Activated naive CD4-positive, alpha-beta T cell treated with anti-CD3 and anti-CD28 coated beads, Interleukin-2, amount 50 U/mL, for 72 hours (primary cell): Measurements from ENCODE around the gene STK33. TPM values are rescaled to one million over a fixed set of nuclear protein-coding genes. Genes with fewer than 3 reads are reported as not detected.

Experiments
- ATAC-seq, 2 donors: fragments of 150-1000 bp; cut with Tn5 transposase; 2 replicates each; pipeline ENCODE4 v1.10.0; 2021; ENCODE audit warnings: mild to moderate bottlenecking in 2 of 2, moderate library complexity in 2 of 2
- DNase-seq, 2 donors: peaks; one replicate each; pipeline ENCODE4 v3.0.0; 2021 to 2022; ENCODE audit warnings: low spot score in 2 of 2
- H3K27ac Mint-ChIP-seq, 2 donors: one replicate each; pipeline ENCODE4 v1.8.0; 2022; ENCODE audit warnings: mild to moderate bottlenecking in 2 of 2, mixed read lengths in 2 of 2
- H3K36me3 Mint-ChIP-seq, 2 donors: one replicate each; pipeline ENCODE4 v1.8.0; 2022; ENCODE audit warnings: mixed read lengths in 2 of 2
- H3K9me3 Mint-ChIP-seq, 2 donors: one replicate each; pipeline ENCODE4 v1.8.0; 2022; ENCODE audit warnings: mixed read lengths in 2 of 2
- total RNA-seq, 2 donors: library from RNA; stranded (reverse); gene quantifications; one replicate each; pipeline ENCODE4 v1.2.3, GENCODE V29; 2022

Gene STK33
- total RNA-seq, 2 donors from 2014 or later = 0.14 to 2.1 TPM

- H3K27ac Mint-ChIP-seq = peak overlapping the region in 1 of 2 donors; percentile 63
- no peaks in the 10 kb centered on the region for H3K9me3 Mint-ChIP-seq
- ATAC-seq = no peak
- H3K36me3 Mint-ChIP-seq = no peaks in the 10 kb centered on the region
- no peak for DNase-seq
Observed at GRCh38 chr11:8612522-8612921, 18.5 kb upstream of the STK33 start.

DNA sequence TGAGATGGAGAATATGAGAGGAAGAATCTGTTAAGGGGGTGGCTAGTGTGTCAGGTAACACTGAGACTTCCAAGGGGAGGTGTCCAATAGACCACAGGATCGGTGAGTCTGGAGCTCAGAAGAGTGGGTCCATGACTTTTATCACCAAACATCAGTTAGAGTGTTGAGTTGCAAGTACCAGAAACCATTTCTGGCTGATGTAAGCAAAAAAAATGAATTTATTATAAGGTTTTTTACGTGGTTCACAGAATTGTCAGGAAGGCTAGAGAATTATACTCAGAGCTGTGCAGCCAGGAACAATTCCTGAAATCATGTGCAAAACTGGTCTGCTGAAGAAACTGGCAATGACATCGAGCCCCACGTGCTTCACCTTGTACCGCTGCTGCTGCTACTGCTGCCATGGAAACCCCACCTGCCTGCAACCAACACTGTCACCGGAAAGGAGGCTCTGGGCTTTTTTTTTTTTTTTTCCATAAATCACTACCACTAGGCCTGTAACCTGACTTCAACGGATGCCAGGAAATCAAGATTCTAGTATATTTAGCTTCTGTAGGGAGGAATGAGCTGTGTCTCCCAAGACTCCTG, 16.6 kb upstream of the STK33 start:
- H3K9me3 Mint-ChIP-seq = no peaks in the 10 kb centered on the region
- H3K27ac Mint-ChIP-seq = peak overlapping the region; percentile 55 to 79
- ATAC-seq (peak; percentile 76 to 92), DNase-seq (peak in 1 of 2 donors; percentile 13)
- no peaks in the 10 kb centered on the region for H3K36me3 Mint-ChIP-seq

GRCh38 chr11:8608652-8609051, 14.6 kb upstream of the STK33 start:
- DNase-seq = no peak
- no peak for ATAC-seq
- Mint-ChIP-seq H3K9me3 (no peaks in the 10 kb centered on the region), H3K27ac (no peak overlapping the region), H3K36me3 (no peaks in the 10 kb centered on the region)

GRCh38 chr11:8605971-8606563, 12.0 kb upstream of the STK33 start:
- DNase-seq = no peak
- no peaks in the 10 kb centered on the region for H3K36me3 Mint-ChIP-seq
- no peaks in the 10 kb centered on the region for H3K9me3 Mint-ChIP-seq
- H3K27ac Mint-ChIP-seq = peak overlapping the region in 1 of 2 donors; percentile 70
- no peak for ATAC-seq

- Mint-ChIP-seq H3K27ac (no peak overlapping the region), H3K9me3 (no peaks in the 10 kb centered on the region), H3K36me3 (no peaks in the 10 kb centered on the region)
- ATAC-seq = peak; percentile 62 to 77
- DNase-seq = peak in 1 of 2 donors; percentile 60
Observed at GRCh38 chr11:8604078-8604723, 10.2 kb upstream of the STK33 start.

GRCh38 chr11:8603696-8604077, 9.7 kb upstream of the STK33 start:
- Mint-ChIP-seq H3K27ac (no peak overlapping the region), H3K36me3 (no peaks in the 10 kb centered on the region), H3K9me3 (no peaks in the 10 kb centered on the region)
- DNase-seq (no peak), ATAC-seq (no peak)

GRCh38 chr11:8601376-8602133, 7.5 kb upstream of the STK33 start:
- no peak for DNase-seq
- ATAC-seq = no peak
- H3K9me3 Mint-ChIP-seq = no peaks in the 10 kb centered on the region
- peak overlapping the region in 1 of 2 donors; percentile 15 for H3K27ac Mint-ChIP-seq
- H3K36me3 Mint-ChIP-seq = no peaks in the 10 kb centered on the region

DNA sequence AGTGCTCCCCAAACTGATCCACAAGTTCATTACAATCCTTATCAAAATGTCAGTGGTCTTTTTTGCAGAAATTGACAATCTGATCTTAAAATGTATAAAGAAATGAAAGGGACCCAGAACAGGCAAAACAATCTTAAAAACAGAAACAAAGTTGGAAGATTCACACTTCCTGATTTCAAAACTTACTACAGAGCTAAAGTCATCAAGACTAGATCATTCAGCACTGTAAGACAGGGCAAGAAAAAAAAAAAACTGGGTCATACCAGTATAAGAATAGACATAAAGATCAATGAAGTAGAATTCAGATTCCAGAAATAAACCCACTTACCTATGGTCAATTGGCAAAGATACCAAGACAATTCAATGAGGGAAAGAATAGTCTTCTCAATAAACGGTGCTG, 4.5 kb upstream of the STK33 start:
- ATAC-seq (no peak), DNase-seq (no peak)
- H3K36me3 Mint-ChIP-seq = peaks cover 0 to 4% of the 10 kb centered on the region in 2 donors
- no peaks in the 10 kb centered on the region for H3K9me3 Mint-ChIP-seq
- no peak overlapping the region for H3K27ac Mint-ChIP-seq

GRCh38 chr11:8597182-8597581, 3.2 kb upstream of the STK33 start:
- no peak overlapping the region for H3K27ac Mint-ChIP-seq
- peaks cover 0 to 4% of the 10 kb centered on the region in 2 donors for H3K36me3 Mint-ChIP-seq
- ATAC-seq = no peak
- no peak for DNase-seq
- H3K9me3 Mint-ChIP-seq = no peaks in the 10 kb centered on the region

GRCh38 chr11:8596504-8597046, 2.5 kb upstream of the STK33 start:
- no peaks in the 10 kb centered on the region for H3K9me3 Mint-ChIP-seq
- ATAC-seq (no peak), DNase-seq (no peak)
- H3K27ac Mint-ChIP-seq = no peak overlapping the region
- peaks cover 0 to 4% of the 10 kb centered on the region in 2 donors for H3K36me3 Mint-ChIP-seq

DNA sequence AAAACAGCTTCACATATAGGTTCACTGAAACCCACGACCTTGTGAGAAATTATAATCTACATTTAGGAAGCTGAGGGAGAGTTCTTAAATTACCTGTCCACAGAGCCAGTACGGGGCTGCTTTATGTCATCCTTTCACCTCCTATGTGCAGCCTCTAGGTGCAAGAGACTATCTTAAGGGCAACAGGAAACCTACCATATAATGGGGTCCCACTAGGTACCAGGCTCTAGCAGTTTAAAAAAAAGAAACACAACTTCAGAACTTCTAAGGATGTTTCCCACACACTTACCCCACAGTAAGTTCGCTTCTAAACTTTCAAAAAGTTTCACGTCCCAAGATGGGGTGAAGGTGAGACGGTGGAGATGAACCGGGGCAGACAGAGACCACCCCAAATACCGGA, 573 bp downstream of the STK33 start:
- Mint-ChIP-seq H3K9me3 (no peaks in the 10 kb centered on the region), H3K36me3 (peaks cover 0 to 4% of the 10 kb centered on the region in 2 donors), H3K27ac (no peak overlapping the region)
- DNase-seq (no peak), ATAC-seq (peak in 1 of 2 donors; percentile 14)

DNA sequence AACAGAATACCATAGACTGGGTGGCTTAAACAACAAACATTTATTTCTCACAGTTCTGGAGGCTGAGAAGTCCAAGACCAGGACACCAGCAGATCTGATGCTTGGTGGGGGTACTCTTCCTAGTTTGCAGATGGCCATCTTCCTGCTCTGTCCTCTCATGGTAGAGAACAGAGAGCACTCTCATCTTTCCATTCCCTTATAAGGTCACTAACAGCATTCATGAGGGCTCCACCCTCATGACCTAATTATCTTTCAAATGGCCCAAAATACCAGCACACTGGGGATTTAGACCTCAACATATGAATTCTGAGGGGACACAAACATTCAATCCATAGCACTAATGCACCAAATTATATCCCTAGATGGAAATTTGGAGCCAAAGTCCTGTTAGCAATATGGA, 6.1 kb downstream of the STK33 start:
- peaks cover 0 to 3% of the 10 kb centered on the region in 2 donors for H3K9me3 Mint-ChIP-seq
- no peaks in the 10 kb centered on the region for H3K36me3 Mint-ChIP-seq
- H3K27ac Mint-ChIP-seq = no peak overlapping the region
- ATAC-seq = no peak
- no peak for DNase-seq

DNA sequence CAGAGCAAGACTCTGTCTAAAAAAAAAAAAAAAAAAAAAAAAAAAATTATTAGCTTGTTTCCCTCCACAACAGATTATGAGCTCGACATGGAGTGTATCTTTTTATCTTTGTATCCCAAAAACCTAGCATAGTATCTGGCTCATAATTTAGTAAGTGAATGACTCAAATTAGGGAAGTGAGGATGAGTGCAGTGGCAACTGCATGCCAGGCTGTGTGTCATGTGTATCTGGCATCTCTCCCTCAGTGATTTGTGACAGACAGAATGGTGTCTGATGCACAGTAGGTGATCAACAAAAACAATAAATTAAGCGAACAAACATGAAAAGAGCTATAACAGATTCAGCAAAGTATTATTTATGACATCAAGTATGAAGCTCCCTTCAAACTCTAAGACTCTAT, 7.2 kb downstream of the STK33 start:
- H3K27ac Mint-ChIP-seq = no peak overlapping the region
- DNase-seq = no peak
- peaks cover 0 to 3% of the 10 kb centered on the region in 2 donors for H3K9me3 Mint-ChIP-seq

DNA sequence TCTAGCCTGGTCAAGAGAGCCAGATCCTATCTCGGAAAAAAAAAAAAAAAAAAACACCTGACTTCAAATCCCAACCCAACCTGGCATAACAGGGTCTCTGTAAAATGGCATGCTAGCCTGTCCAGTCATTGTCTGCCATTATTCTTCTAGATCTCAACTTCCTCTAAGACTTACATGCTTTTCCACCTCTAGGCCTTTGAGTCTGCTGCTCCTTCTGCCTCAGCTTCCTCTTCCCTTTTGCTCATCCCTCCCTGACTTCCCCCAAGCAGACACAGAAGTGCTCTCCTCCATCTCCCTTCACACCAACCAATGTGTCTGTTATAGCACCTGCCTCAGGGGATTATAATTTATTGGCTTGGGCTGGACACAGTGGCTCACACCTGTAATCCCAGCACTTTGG, 7.8 kb downstream of the STK33 start:
- H3K36me3 Mint-ChIP-seq = no peaks in the 10 kb centered on the region
- no peak for ATAC-seq
- H3K9me3 Mint-ChIP-seq = peaks cover 0 to 3% of the 10 kb centered on the region in 2 donors
- H3K27ac Mint-ChIP-seq = no peak overlapping the region
- DNase-seq = no peak

More for the DNA sequence above, 7.2 kb downstream of the STK33 start:
- H3K36me3 Mint-ChIP-seq = no peaks in the 10 kb centered on the region
- no peak for ATAC-seq

GRCh38 chr11:8584511-8584910, 9.5 kb downstream of the STK33 start:
- Mint-ChIP-seq H3K9me3 (peaks cover 0 to 9% of the 10 kb centered on the region in 2 donors), H3K36me3 (no peaks in the 10 kb centered on the region), H3K27ac (no peak overlapping the region)
- ATAC-seq (no peak), DNase-seq (no peak)

GRCh38 chr11:8584082-8584481, 9.9 kb downstream of the STK33 start:
- Mint-ChIP-seq H3K36me3 (no peaks in the 10 kb centered on the region), H3K9me3 (peaks cover 0 to 9% of the 10 kb centered on the region in 2 donors), H3K27ac (no peak overlapping the region)
- DNase-seq (no peak), ATAC-seq (no peak)

GRCh38 chr11:8581300-8581699, 12.7 kb downstream of the STK33 start:
- DNase-seq (no peak), ATAC-seq (no peak)
- H3K27ac Mint-ChIP-seq = no peak overlapping the region
- no peaks in the 10 kb centered on the region for H3K36me3 Mint-ChIP-seq
- H3K9me3 Mint-ChIP-seq = peaks cover 0 to 6% of the 10 kb centered on the region in 2 donors
